HCT116 (cell line): ENCODE results near the gene CDC42EP3. TPM values are rescaled to one million over a fixed set of nuclear protein-coding genes. Genes with fewer than 3 reads are reported as not detected.

ENCODE experiments used
- ATAC-seq: fragments of 200-7000 bp; cut with Tn5 transposase; 2 replicates; pipeline ENCODE4 v1.9.1; 2020; ENCODE audit warnings: mild to moderate bottlenecking, moderate library complexity
- BruUV-seq: library from RNA; stranded (reverse); fragments of 400-500 nt; replicated peaks from 2 replicates; lab custom pipeline; 2021; lab: Mats Ljungman, UMichigan
- CTCF ChIA-PET: fragments of 300-600 bp; sonication (Branson Sonifier 250); formaldehyde crosslinking; loops from one replicate; lab custom pipeline; 2021; ENCODE audit warnings: antibody characterized with exemption; lab: Charles Lee
- POLR2A ChIA-PET: fragments of 300-600, 350-600 bp; sonication (Branson Sonifier 250); formaldehyde crosslinking; loops from one replicate; lab custom pipeline; 2021; ENCODE audit warnings: antibody characterized with exemption; lab: Charles Lee
- RAD21 ChIA-PET, 2 experiments: fragments of 300-600 bp; sonication (Branson Sonifier 250); formaldehyde crosslinking; loops; one replicate each; lab custom pipeline; 2023; ENCODE audit warnings: low total read pairs in 2 of 2; ENCODE audit not compliant: uncharacterized antibody in 2 of 2, unreplicated experiment in 2 of 2, low non-redundant PET in 1 of 2; lab: Charles Lee
- DNase-seq: peaks from one replicate; pipeline ENCODE4 v3.0.0-alpha.2; 2010; ENCODE audit warnings: low read depth, low spot score
- H2AFZ ChIP-seq: fragments of 200-600 bp; shearing (Covaris generic), sonication (generic); 2 replicates; pipeline ENCODE4 v1.6.1; 2017; ENCODE audit warnings: low read depth, mixed run types, mixed read lengths, antibody characterized with exemption, low read length; ENCODE audit not compliant: poor library complexity, severe bottlenecking
- H3K27ac ChIP-seq: 2 replicates; pipeline ENCODE4 v1.5.1; 2012; ENCODE audit warnings: low read depth, low read length
- H3K27me3 ChIP-seq: fragments of 200-600 bp; sonication (generic); 2 replicates; pipeline ENCODE4 v1.6.1; 2016; ENCODE audit warnings: mixed run types, low read length, mixed read lengths; ENCODE audit not compliant: insufficient read depth
- H3K36me3 ChIP-seq, 2 experiments: fragments of 200-500 bp in 1 of 2; fragments of 200-600 bp in 1 of 2; sonication (Bioruptor generic) in 1 of 2; sonication (generic) in 1 of 2; 2 replicates each; pipeline versions ENCODE4 v1.5.1 to v1.6.1; 2014 to 2016; ENCODE audit warnings: low read length in 2 of 2, inconsistent platforms in 1 of 2, mixed read lengths in 1 of 2, mixed run types in 1 of 2; ENCODE audit not compliant: insufficient read depth in 2 of 2, control insufficient read depth in 1 of 2
- H3K4me1 ChIP-seq, 2 experiments: fragments of 200-600 bp in 1 of 2; sonication (generic) in 1 of 2; 2 replicates each; pipeline versions ENCODE4 v1.5.1 to v1.6.1; 2012 to 2017; ENCODE audit warnings: low read length in 2 of 2, inconsistent platforms in 1 of 2, mild to moderate bottlenecking in 1 of 2, mixed read lengths in 1 of 2, mixed run types in 1 of 2, moderate library complexity in 1 of 2; ENCODE audit not compliant: insufficient read depth in 2 of 2, control insufficient read depth in 1 of 2
- H3K4me2 ChIP-seq: fragments of 200-600 bp; sonication (generic); 2 replicates; pipeline ENCODE4 v1.6.1; 2017; ENCODE audit warnings: mixed run types, low read length, mixed read lengths
- H3K4me3 ChIP-seq, 2 experiments: fragments of 200-600 bp in 1 of 2; sonication (generic) in 1 of 2; replicated peaks in 1 of 2; 2 replicates each; pipeline ENCODE4 v1.5.1; 2011 to 2016; ENCODE audit warnings: low read length in 2 of 2, control low read depth in 1 of 2, low read depth in 1 of 2, mild to moderate bottlenecking in 1 of 2, mixed read lengths in 1 of 2, mixed run types in 1 of 2
- H3K79me2 ChIP-seq: fragments of 200-600 bp; sonication (generic); 2 replicates; pipeline ENCODE4 v1.6.1; 2017; ENCODE audit warnings: mild to moderate bottlenecking, mixed run types, low read length, moderate library complexity, mixed read lengths; ENCODE audit not compliant: insufficient read depth
- H3K9ac ChIP-seq: fragments of 200-600 bp; sonication (generic); 2 replicates; pipeline ENCODE4 v1.6.1; 2016; ENCODE audit warnings: low read length, mixed read lengths
- H3K9me2 ChIP-seq: fragments of 200-600 bp; sonication (generic), shearing (Covaris generic); 2 replicates; pipeline ENCODE4 v1.6.1; 2017; ENCODE audit warnings: mixed run types, mild to moderate bottlenecking, moderate library complexity; ENCODE audit not compliant: insufficient read depth
- H3K9me3 ChIP-seq, 2 experiments: fragments of 200-500 bp in 1 of 2; fragments of 200-600 bp in 1 of 2; sonication (Bioruptor generic) in 1 of 2; sonication (generic) in 1 of 2; 2 replicates each; pipeline ENCODE4 v1.6.1; 2014 to 2017; ENCODE audit warnings: low read length in 2 of 2, mixed read lengths in 2 of 2, inconsistent platforms in 1 of 2, low read depth in 1 of 2, mild to moderate bottlenecking in 1 of 2, mixed run types in 1 of 2, moderate library complexity in 1 of 2; ENCODE audit not compliant: control insufficient read depth in 1 of 2, insufficient read depth in 1 of 2
- H4K20me1 ChIP-seq: fragments of 200-600 bp; sonication (generic), shearing (Covaris generic); 2 replicates; pipeline ENCODE4 v1.6.1; 2017; ENCODE audit warnings: mixed run types, mild to moderate bottlenecking, moderate library complexity; ENCODE audit not compliant: insufficient read depth
- CBX3 ChIP-seq: IDR thresholded peaks from 2 replicates; pipeline ENCODE4 v1.6.1; 2012; ENCODE audit warnings: low read depth
- CEBPB ChIP-seq: IDR thresholded peaks from 2 replicates; pipeline ENCODE4 v1.6.1; 2012; ENCODE audit warnings: low read depth
- EGR1 ChIP-seq: IDR thresholded peaks from 2 replicates; pipeline ENCODE4 v1.6.1; 2012; ENCODE audit warnings: low read depth
- ELF1 ChIP-seq: IDR thresholded peaks from 2 replicates; pipeline ENCODE4 v1.6.1; 2012; ENCODE audit warnings: low read depth, borderline replicate concordance
- EZH2 ChIP-seq: fragments of 200-600 bp; sonication (generic); IDR thresholded peaks from 2 replicates; pipeline ENCODE4 v1.6.1; 2017; ENCODE audit warnings: antibody characterized with exemption, mixed run types
- EZH2phosphoT487 ChIP-seq: fragments of 200-600 bp; IDR thresholded peaks from 2 replicates; pipeline ENCODE4 v1.6.1; 2018; ENCODE audit warnings: antibody characterized with exemption, borderline replicate concordance
- POLR2A ChIP-seq: IDR thresholded peaks from 2 replicates; pipeline ENCODE4 v1.7.0; 2011; ENCODE audit warnings: borderline replicate concordance; ENCODE audit not compliant: insufficient read depth, insufficient read length; ENCODE audit errors: extremely low read depth
- POLR2AphosphoS5 ChIP-seq: IDR thresholded peaks from 2 replicates; pipeline ENCODE4 v1.6.1; 2011; ENCODE audit warnings: mild to moderate bottlenecking, low read depth, low read length, moderate library complexity
- RAD21 ChIP-seq: IDR thresholded peaks from 2 replicates; pipeline ENCODE4 v1.6.1; 2012; ENCODE audit warnings: low read depth, mild to moderate bottlenecking
- SRF ChIP-seq: IDR thresholded peaks from 2 replicates; pipeline ENCODE4 v1.6.1; 2012; ENCODE audit warnings: low read depth
- YY1 ChIP-seq: IDR thresholded peaks from 2 replicates; pipeline ENCODE4 v1.6.1; 2011; ENCODE audit warnings: low read length, low read depth, moderate library complexity, mild to moderate bottlenecking; ENCODE audit not compliant: insufficient replicate concordance; ENCODE audit errors: extremely low read depth
- ZNF274 ChIP-seq: fragments of 200-500 bp; sonication (Bioruptor generic); IDR thresholded peaks from 2 replicates; pipeline ENCODE4 v1.6.1; 2014; ENCODE audit warnings: mild to moderate bottlenecking, low read depth, low read length, inconsistent platforms
- intact Hi-C: fragments of 100-400 bp; cut with micrococcal nuclease; formaldehyde crosslinking; loops from 2 replicates; pipeline ENCODE4 v1.10.0; 2022
- total RNA-seq: library from RNA; stranded (reverse); gene quantifications from one replicate; pipeline ENCODE4 v1.2.1, GENCODE V29; 2021; ENCODE audit not compliant: unreplicated experiment
- TF ChIP-seq, protein P1 (sequence below): IDR thresholded peaks from 2 replicates; pipeline ENCODE4 v1.6.1; 2012
- TF ChIP-seq, protein P2 (sequence below), 3 experiments: fragments of 200-600 bp in 1 of 3; sonication (generic) in 1 of 3; IDR thresholded peaks in 2 of 3; conservative IDR thresholded peaks in 1 of 3; 2 replicates each; pipeline ENCODE4 v1.5.1; 2012 to 2017; ENCODE audit warnings: low read depth in 2 of 3, low read length in 2 of 3, antibody characterized with exemption in 1 of 3, borderline replicate concordance in 1 of 3, control low read depth in 1 of 3, mild to moderate bottlenecking in 1 of 3, mixed read lengths in 1 of 3, mixed run types in 1 of 3, moderate library complexity in 1 of 3; ENCODE audit not compliant: insufficient read depth in 1 of 3
- TF ChIP-seq, protein P3 (sequence below): IDR thresholded peaks from 2 replicates; pipeline ENCODE4 v1.6.1; 2012; ENCODE audit warnings: low read depth

The CDC42EP3 gene
- total RNA-seq, 1 experiment from 2014 or later: 38.2 TPM

DNA sequence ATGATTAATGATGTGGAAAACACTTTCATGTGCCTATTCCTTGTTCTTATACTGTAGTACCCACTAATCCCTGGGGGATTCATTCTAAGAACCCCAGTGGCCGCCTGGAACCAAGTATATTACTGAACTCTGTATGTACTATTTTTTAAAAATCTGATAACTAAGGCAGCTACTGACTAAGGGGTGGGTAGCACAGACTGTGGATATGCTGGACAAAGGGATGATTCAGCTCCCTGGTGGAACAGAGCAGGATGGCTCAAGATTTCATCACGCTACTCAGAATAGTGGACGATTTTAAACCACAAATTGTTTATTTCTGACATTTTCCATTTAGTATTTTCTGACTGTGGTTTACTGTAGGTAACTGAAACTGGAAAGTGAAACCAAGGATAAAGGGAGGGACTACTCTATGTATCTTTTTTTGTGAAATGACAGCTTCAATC lies 41.8 kb upstream of the CDC42EP3 start:
- Histone ChIP-seq H3K4me1 (peaks cover 11 to 13% of the 10 kb centered on the region in 2 experiments; a peak in 3 of 4 replicates), H4K20me1 (no peaks in the 10 kb centered on the region), H3K27me3 (no peaks in the 10 kb centered on the region), H3K9me2 (no peaks in the 10 kb centered on the region), H2AFZ (no peak overlapping the region), H3K4me2 (no peak overlapping the region), H3K9ac (no peak overlapping the region), H3K9me3 (no peaks in the 10 kb centered on the region), H3K36me3 (no peaks in the 10 kb centered on the region), H3K4me3 (no peak overlapping the region), H3K27ac (no peak overlapping the region), H3K79me2 (no peaks in the 10 kb centered on the region)
- ChIA-PET CTCF (no interaction called here), POLR2A (no interaction called here), RAD21 (no interaction called here)
- no TSS peak for BruUV-seq
- intact Hi-C loops: no loop called here
- ATAC-seq (no peak), DNase-seq (no peak)
- TF ChIP-seq ZNF274: no peak
- no peak for TF ChIP-seq RAD21

DNA sequence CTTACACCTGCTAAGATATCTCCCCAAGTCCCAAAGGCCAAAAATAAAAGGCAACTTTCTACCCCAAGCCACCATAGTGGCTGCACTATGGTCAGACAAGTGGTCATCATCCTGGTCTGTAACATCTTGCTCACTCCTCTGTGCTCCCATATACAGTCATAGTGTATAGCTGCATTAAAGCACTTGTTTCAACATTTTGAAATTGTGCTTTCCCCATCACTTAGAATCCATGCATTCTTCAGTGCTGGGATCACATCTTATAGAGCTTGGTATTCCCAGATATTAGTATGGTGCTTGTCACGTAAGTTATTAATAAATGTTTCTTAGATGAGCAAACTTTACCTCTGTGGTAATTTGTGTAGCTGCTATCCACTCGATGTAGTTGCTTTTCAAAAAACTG lies 40.4 kb upstream of the CDC42EP3 start:
- Histone ChIP-seq H3K4me1 (peaks cover 11 to 13% of the 10 kb centered on the region in 2 experiments; a peak in 3 of 4 replicates), H3K79me2 (no peaks in the 10 kb centered on the region), H3K9me3 (no peaks in the 10 kb centered on the region), H2AFZ (peak overlapping the region; percentile 61), H3K4me3 (0 out of 4 replicates have a peak overlapping the region, but pooled peaks of 1 of the 2 experiments have one; percentile 12), H3K27ac (no peak overlapping the region), H3K27me3 (no peaks in the 10 kb centered on the region), H3K4me2 (peak overlapping the region; percentile 68), H3K9ac (no peak overlapping the region), H3K36me3 (no peaks in the 10 kb centered on the region), H4K20me1 (no peaks in the 10 kb centered on the region), H3K9me2 (no peaks in the 10 kb centered on the region)
- ATAC-seq (peak; percentile 41), DNase-seq (no peak)
- BruUV-seq: no TSS peak
- intact Hi-C loops: no loop called here
- ChIA-PET POLR2A (no interaction called here), RAD21 (no interaction called here), CTCF (no interaction called here)
- TF ChIP-seq SRF (no peak), ELF1 (no peak), CEBPB (no peak), EZH2 (no peak), RAD21 (no peak), YY1 (no peak), EGR1 (no peak), EZH2phosphoT487 (no peak), POLR2A (no peak), POLR2AphosphoS5 (no peak), CBX3 (no peak)
- TF ChIP-seq, protein P1, sequence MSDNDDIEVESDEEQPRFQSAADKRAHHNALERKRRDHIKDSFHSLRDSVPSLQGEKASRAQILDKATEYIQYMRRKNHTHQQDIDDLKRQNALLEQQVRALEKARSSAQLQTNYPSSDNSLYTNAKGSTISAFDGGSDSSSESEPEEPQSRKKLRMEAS: no peak
- TF ChIP-seq, protein P2, sequence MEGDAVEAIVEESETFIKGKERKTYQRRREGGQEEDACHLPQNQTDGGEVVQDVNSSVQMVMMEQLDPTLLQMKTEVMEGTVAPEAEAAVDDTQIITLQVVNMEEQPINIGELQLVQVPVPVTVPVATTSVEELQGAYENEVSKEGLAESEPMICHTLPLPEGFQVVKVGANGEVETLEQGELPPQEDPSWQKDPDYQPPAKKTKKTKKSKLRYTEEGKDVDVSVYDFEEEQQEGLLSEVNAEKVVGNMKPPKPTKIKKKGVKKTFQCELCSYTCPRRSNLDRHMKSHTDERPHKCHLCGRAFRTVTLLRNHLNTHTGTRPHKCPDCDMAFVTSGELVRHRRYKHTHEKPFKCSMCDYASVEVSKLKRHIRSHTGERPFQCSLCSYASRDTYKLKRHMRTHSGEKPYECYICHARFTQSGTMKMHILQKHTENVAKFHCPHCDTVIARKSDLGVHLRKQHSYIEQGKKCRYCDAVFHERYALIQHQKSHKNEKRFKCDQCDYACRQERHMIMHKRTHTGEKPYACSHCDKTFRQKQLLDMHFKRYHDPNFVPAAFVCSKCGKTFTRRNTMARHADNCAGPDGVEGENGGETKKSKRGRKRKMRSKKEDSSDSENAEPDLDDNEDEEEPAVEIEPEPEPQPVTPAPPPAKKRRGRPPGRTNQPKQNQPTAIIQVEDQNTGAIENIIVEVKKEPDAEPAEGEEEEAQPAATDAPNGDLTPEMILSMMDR (IDR thresholded peaks at IDR 0.05 in 2 of 3, conservative IDR thresholded peaks at IDR 0.05 in 1 of 3; ENCODE audit: borderline replicate concordance in 1 of 3, insufficient read depth in 1 of 3, low read depth in 2 of 3, low read length in 2 of 3): no peak
- TF ChIP-seq, protein P3, sequence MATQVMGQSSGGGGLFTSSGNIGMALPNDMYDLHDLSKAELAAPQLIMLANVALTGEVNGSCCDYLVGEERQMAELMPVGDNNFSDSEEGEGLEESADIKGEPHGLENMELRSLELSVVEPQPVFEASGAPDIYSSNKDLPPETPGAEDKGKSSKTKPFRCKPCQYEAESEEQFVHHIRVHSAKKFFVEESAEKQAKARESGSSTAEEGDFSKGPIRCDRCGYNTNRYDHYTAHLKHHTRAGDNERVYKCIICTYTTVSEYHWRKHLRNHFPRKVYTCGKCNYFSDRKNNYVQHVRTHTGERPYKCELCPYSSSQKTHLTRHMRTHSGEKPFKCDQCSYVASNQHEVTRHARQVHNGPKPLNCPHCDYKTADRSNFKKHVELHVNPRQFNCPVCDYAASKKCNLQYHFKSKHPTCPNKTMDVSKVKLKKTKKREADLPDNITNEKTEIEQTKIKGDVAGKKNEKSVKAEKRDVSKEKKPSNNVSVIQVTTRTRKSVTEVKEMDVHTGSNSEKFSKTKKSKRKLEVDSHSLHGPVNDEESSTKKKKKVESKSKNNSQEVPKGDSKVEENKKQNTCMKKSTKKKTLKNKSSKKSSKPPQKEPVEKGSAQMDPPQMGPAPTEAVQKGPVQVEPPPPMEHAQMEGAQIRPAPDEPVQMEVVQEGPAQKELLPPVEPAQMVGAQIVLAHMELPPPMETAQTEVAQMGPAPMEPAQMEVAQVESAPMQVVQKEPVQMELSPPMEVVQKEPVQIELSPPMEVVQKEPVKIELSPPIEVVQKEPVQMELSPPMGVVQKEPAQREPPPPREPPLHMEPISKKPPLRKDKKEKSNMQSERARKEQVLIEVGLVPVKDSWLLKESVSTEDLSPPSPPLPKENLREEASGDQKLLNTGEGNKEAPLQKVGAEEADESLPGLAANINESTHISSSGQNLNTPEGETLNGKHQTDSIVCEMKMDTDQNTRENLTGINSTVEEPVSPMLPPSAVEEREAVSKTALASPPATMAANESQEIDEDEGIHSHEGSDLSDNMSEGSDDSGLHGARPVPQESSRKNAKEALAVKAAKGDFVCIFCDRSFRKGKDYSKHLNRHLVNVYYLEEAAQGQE: no peak
